Loucy (cell line): ENCODE data around the gene DPYSL4.

ENCODE experiments used
- H2AFZ ChIP-seq: fragments of 200-600 bp; sonication (generic); 2 replicates; pipeline ENCODE4 v1.6.0; 2016; ENCODE audit warnings: antibody characterized with exemption, mild to moderate bottlenecking, low read length, moderate library complexity
- H3F3A ChIP-seq: fragments of 200-600 bp; 2 replicates; pipeline ENCODE4 v1.6.0; 2016; ENCODE audit warnings: antibody characterized with exemption, low read depth, mild to moderate bottlenecking
- H3K27me3 ChIP-seq: fragments of 200-600 bp; sonication (generic); 2 replicates; pipeline ENCODE4 v1.6.1; 2014; ENCODE audit warnings: low read length, mild to moderate bottlenecking; ENCODE audit not compliant: insufficient read depth, poor library complexity, severe bottlenecking
- H3K36me3 ChIP-seq: fragments of 200-600 bp; sonication (generic); 2 replicates; pipeline ENCODE4 v1.6.1; 2016; ENCODE audit warnings: low read length; ENCODE audit not compliant: insufficient read depth
- H3K4me1 ChIP-seq: fragments of 200-600 bp; sonication (generic); 2 replicates; pipeline ENCODE4 v1.5.1; 2014; ENCODE audit warnings: low read length, mild to moderate bottlenecking; ENCODE audit not compliant: insufficient read depth, poor library complexity, severe bottlenecking
- H3K4me2 ChIP-seq: fragments of 200-600 bp; sonication (generic); 2 replicates; pipeline ENCODE4 v1.6.0; 2014; ENCODE audit warnings: antibody characterized with exemption, low read length, low read depth, mild to moderate bottlenecking; ENCODE audit not compliant: poor library complexity, severe bottlenecking
- H3K4me3 ChIP-seq: fragments of 200-600 bp; sonication (generic); 2 replicates; pipeline ENCODE4 v1.5.1; 2014; ENCODE audit warnings: low read length, mild to moderate bottlenecking, mixed read lengths; ENCODE audit not compliant: poor library complexity, severe bottlenecking
- H3K79me2 ChIP-seq: fragments of 200-600 bp; sonication (generic); 2 replicates; pipeline ENCODE4 v1.6.1; 2014; ENCODE audit warnings: low read length; ENCODE audit not compliant: insufficient read depth
- H3K9ac ChIP-seq: fragments of 200-600 bp; sonication (generic); 2 replicates; pipeline ENCODE4 v1.6.0; 2014; ENCODE audit warnings: mild to moderate bottlenecking, low read depth, low read length, moderate library complexity; ENCODE audit not compliant: poor library complexity, severe bottlenecking
- H3K9me2 ChIP-seq: fragments of 200-600 bp; sonication (generic); replicated peaks from 2 replicates; pipeline ENCODE4 v1.6.1; 2016; ENCODE audit warnings: low read depth, low read length, mixed read lengths
- H3K9me3 ChIP-seq: fragments of 200-600 bp; sonication (generic); 2 replicates; pipeline ENCODE4 v1.6.1; 2014; ENCODE audit warnings: mild to moderate bottlenecking, antibody characterized with exemption, low read length, low read depth; ENCODE audit not compliant: insufficient read depth
- H4K20me1 ChIP-seq: fragments of 200-600 bp; sonication (generic); 2 replicates; pipeline ENCODE4 v1.6.0; 2014; ENCODE audit warnings: antibody characterized with exemption, low read length, mild to moderate bottlenecking; ENCODE audit not compliant: insufficient read depth, poor library complexity, severe bottlenecking
- CTCF ChIP-seq: fragments of 200-600 bp; sonication (generic); conservative IDR thresholded peaks from 2 replicates; pipeline ENCODE4 v1.5.1; 2014; ENCODE audit warnings: mild to moderate bottlenecking, antibody characterized with exemption, low read length
- EZH2phosphoT487 ChIP-seq: fragments of 200-600 bp; IDR thresholded peaks from 2 replicates; pipeline ENCODE4 v1.6.1; 2018; ENCODE audit warnings: antibody characterized with exemption, mild to moderate bottlenecking, moderate library complexity, borderline replicate concordance

Gene DPYSL4

DNA sequence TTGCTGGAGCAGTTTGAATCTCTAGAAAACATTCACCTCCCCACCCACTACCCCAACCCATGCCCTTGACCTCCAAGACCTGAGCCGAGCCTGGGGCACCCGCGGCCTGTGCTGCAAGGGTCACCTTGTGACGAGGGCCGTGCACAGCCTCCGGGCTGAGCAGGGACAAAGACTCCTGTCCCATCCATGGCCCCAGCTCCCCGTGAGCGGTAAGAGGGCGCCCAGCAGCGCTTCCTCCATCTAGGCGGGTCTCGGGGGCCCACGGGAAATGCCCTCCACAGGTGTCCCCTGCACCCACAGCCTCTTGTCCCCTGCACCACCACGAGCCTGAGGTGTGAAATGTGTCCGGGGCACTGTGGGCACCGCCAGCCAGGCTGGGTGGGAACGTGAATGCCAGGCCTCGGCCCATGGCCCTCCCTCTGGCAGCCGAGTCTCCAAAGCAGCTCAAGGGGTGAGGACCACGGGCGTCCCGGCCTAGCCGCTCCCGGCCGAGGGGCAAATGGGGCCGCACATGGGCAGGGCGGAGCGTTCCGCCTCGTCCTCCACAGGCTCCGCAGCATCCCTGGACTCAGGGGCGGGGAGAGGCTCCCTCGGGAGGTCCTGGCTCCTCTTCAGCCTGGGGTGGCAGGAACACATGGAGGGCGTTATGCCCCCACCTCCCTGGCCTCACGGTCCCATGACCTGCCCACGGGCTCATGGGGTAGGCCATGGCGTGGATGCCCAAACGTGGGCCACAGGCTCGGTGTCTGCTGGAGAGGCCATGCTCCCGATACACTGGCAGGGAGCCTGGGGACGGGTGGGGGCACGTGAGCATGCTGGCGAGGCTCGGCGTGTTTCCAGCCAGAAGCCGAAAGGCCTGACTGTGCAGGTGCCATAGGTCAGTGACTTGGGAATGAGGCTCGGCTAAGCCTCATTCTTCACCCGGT, 21.1 kb downstream of the DPYSL4 start:
- H3K4me2 ChIP-seq, result no peak overlapping the region
- no peak overlapping the region for H3K4me3 ChIP-seq
- TF ChIP-seq EZH2phosphoT487, result no peak
- no peak for TF ChIP-seq CTCF
- H3K9me2 ChIP-seq, result no peaks in the 10 kb centered on the region
- no peaks in the 10 kb centered on the region for H4K20me1 ChIP-seq
- H3F3A ChIP-seq, result no peaks in the 10 kb centered on the region
- no peaks in the 10 kb centered on the region for H3K4me1 ChIP-seq
- no peak overlapping the region for H2AFZ ChIP-seq
- H3K9me3 ChIP-seq, result no peaks in the 10 kb centered on the region; the same call in 1 of the 2 replicates
- no peaks in the 10 kb centered on the region for H3K36me3 ChIP-seq
- no peaks in the 10 kb centered on the region for H3K79me2 ChIP-seq
- no peaks in the 10 kb centered on the region for H3K27me3 ChIP-seq
- H3K9ac ChIP-seq, result no peak overlapping the region

GRCh38 chr10:132208462-132209050, 21.8 kb downstream of the DPYSL4 start:
- Histone ChIP-seq H3K36me3 (no peaks in the 10 kb centered on the region), H3K9me3 (no peaks in the 10 kb centered on the region; the same call in 1 of the 2 replicates), H2AFZ (no peak overlapping the region), H3K79me2 (no peaks in the 10 kb centered on the region), H3K4me1 (no peaks in the 10 kb centered on the region), H3F3A (no peaks in the 10 kb centered on the region), H3K4me2 (no peak overlapping the region), H3K4me3 (no peak overlapping the region), H4K20me1 (no peaks in the 10 kb centered on the region), H3K9me2 (no peaks in the 10 kb centered on the region), H3K27me3 (no peaks in the 10 kb centered on the region), H3K9ac (no peak overlapping the region)
- TF ChIP-seq EZH2phosphoT487 (no peak), CTCF (no peak)

DNA sequence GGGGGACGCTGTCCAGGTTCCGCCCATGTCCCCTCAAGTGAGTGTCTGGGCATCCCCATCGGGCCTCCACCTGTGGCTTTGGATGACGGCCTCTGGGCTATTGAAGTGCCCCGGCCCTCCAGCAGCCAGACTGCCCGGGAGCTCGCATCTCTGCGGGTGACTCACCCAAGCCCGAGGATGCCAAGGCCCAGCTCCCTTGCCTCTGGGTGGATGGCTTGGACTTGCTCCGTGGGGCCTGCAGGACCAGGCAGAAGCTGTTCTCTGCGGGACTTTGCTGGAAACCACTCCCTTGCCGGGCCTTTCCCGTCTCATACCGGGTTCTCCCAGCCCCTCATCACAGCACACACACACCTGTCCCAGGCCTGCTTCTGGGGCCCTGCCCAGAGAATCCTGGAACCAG, 22.4 kb downstream of the DPYSL4 start:
- Histone ChIP-seq H3K9me3 (no peaks in the 10 kb centered on the region; the same call in 1 of the 2 replicates), H3K4me1 (no peaks in the 10 kb centered on the region), H3K9me2 (no peaks in the 10 kb centered on the region), H4K20me1 (no peaks in the 10 kb centered on the region), H3F3A (no peaks in the 10 kb centered on the region), H3K36me3 (no peaks in the 10 kb centered on the region), H3K4me2 (no peak overlapping the region), H3K9ac (no peak overlapping the region), H3K4me3 (no peak overlapping the region), H3K79me2 (no peaks in the 10 kb centered on the region), H2AFZ (no peak overlapping the region), H3K27me3 (no peaks in the 10 kb centered on the region)
- no peak for TF ChIP-seq CTCF
- TF ChIP-seq EZH2phosphoT487, result no peak
